Activated naive CD4-positive, alpha-beta T cell treated with anti-CD3 and anti-CD28 coated beads, Interleukin-2, amount 10 ng/mL, durations not matched to agents 7 days and 5 days (primary cell): ENCODE data around the gene GRB10.

Experiments used
- CTCF ChIA-PET: fragments of 350-600 bp; sonication (Branson Sonifier 250); formaldehyde crosslinking; loops from one replicate; lab custom pipeline; 2021; ENCODE audit warnings: antibody characterized with exemption; lab: Charles Lee
- DNase-seq: peaks from one replicate; pipeline ENCODE4 v3.0.0-alpha.2; 2020
- H3K27ac Mint-ChIP-seq: one replicate; pipeline ENCODE4 v1.8.0; 2021; ENCODE audit warnings: mild to moderate bottlenecking, moderate library complexity, mixed read lengths
- H3K27me3 Mint-ChIP-seq: one replicate; pipeline ENCODE4 v1.8.0; 2021; ENCODE audit warnings: mild to moderate bottlenecking, mixed read lengths
- H3K36me3 Mint-ChIP-seq: one replicate; pipeline ENCODE4 v1.8.0; 2021; ENCODE audit warnings: mixed read lengths
- H3K4me1 Mint-ChIP-seq: one replicate; pipeline ENCODE4 v1.8.0; 2021; ENCODE audit warnings: mixed read lengths
- H3K4me3 Mint-ChIP-seq: one replicate; pipeline ENCODE4 v1.8.0; 2021; ENCODE audit warnings: mild to moderate bottlenecking, moderate library complexity, mixed read lengths
- H3K9me3 Mint-ChIP-seq: one replicate; pipeline ENCODE4 v1.8.0; 2021; ENCODE audit warnings: mixed read lengths

The GRB10 gene

GRCh38 chr7:50564640-50565558 is 217.8 kb downstream of the GRB10 start, which contains the start of gene DDC:
TSS of gene DDC (minus strand) at chr7:50565405. CDS start at chr7:50544085, 21,320 bp downstream.
- CTCF ChIA-PET = no interaction called here
- H3K9me3 Mint-ChIP-seq = no peaks in the 10 kb centered on the region
- H3K4me3 Mint-ChIP-seq = no peak within 1 kb of the TSS
- peaks cover 32% of the 10 kb centered on the region for H3K27me3 Mint-ChIP-seq
- H3K36me3 Mint-ChIP-seq = no peaks in the 10 kb centered on the region
- H3K4me1 Mint-ChIP-seq = no peaks in the 10 kb centered on the region
- H3K27ac Mint-ChIP-seq = no peak within 1 kb of the TSS
- DNase-seq = no peak

- H3K36me3 Mint-ChIP-seq = no peaks in the 10 kb centered on the region
- no peak for DNase-seq
- no peak overlapping the region for H3K27ac Mint-ChIP-seq
- H3K27me3 Mint-ChIP-seq = peaks cover 39% of the 10 kb centered on the region
- CTCF ChIA-PET = no interaction called here
- H3K4me3 Mint-ChIP-seq = no peak overlapping the region
- no peaks in the 10 kb centered on the region for H3K4me1 Mint-ChIP-seq
- H3K9me3 Mint-ChIP-seq = no peaks in the 10 kb centered on the region
Measured at GRCh38 chr7:50564171-50564570, 218.5 kb downstream of the GRB10 start.

- peaks cover 48% of the 10 kb centered on the region for H3K27me3 Mint-ChIP-seq
- CTCF ChIA-PET = no interaction called here
- H3K9me3 Mint-ChIP-seq = no peaks in the 10 kb centered on the region
- no peak overlapping the region for H3K4me3 Mint-ChIP-seq
- no peaks in the 10 kb centered on the region for H3K36me3 Mint-ChIP-seq
- no peak for DNase-seq
- no peak overlapping the region for H3K27ac Mint-ChIP-seq
- H3K4me1 Mint-ChIP-seq = no peaks in the 10 kb centered on the region
Measured at GRCh38 chr7:50562136-50562535, 220.6 kb downstream of the GRB10 start.

GRCh38 chr7:50560865-50561351 is 221.8 kb downstream of the GRB10 start:
- H3K9me3 Mint-ChIP-seq = no peaks in the 10 kb centered on the region
- H3K36me3 Mint-ChIP-seq = no peaks in the 10 kb centered on the region
- H3K27ac Mint-ChIP-seq = no peak overlapping the region
- CTCF ChIA-PET = no interaction called here
- H3K4me1 Mint-ChIP-seq = no peaks in the 10 kb centered on the region
- no peak overlapping the region for H3K4me3 Mint-ChIP-seq
- no peak for DNase-seq
- H3K27me3 Mint-ChIP-seq = peaks cover 49% of the 10 kb centered on the region

DNA sequence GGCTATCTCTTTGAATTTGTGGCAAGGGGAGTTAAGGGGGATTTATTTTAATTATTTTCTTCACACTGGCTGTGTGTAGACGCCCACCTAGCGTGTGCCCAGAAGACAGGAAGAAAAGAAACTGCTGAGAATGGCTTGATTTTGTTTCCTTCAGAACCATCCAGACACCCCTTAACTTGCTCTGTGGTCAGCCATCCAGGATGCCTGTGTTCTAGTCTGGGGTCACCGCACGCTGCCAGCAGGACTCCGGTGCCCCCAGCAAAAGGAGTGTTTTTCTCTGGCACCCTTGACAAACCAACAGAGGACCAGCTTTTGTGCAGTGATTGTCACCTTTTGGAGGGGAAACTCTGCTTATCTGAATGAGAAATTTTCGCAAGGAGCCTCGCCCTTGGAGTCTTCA is 222.8 kb downstream of the GRB10 start:
- CTCF ChIA-PET = no interaction called here
- H3K27me3 Mint-ChIP-seq = peaks cover 42% of the 10 kb centered on the region
- no peaks in the 10 kb centered on the region for H3K36me3 Mint-ChIP-seq

GRCh38 chr7:50558294-50559053 is 224.2 kb downstream of the GRB10 start:
- Mint-ChIP-seq H3K27me3 (peaks cover 44% of the 10 kb centered on the region), H3K4me1 (no peaks in the 10 kb centered on the region), H3K9me3 (no peaks in the 10 kb centered on the region), H3K36me3 (no peaks in the 10 kb centered on the region), H3K4me3 (no peak overlapping the region), H3K27ac (no peak overlapping the region)
- DNase-seq = no peak
- CTCF ChIA-PET = interaction anchor here (0.9 kb wide), 1 partner anchor 74 kb away, joined by 3 read pairs; no protein-coding TSS in a partner anchor

More for the DNA sequence above, 222.8 kb downstream of the GRB10 start:
- H3K4me3 Mint-ChIP-seq = no peak overlapping the region
- no peaks in the 10 kb centered on the region for H3K4me1 Mint-ChIP-seq
- no peak overlapping the region for H3K27ac Mint-ChIP-seq
- H3K9me3 Mint-ChIP-seq = no peaks in the 10 kb centered on the region
- no peak for DNase-seq

DNA sequence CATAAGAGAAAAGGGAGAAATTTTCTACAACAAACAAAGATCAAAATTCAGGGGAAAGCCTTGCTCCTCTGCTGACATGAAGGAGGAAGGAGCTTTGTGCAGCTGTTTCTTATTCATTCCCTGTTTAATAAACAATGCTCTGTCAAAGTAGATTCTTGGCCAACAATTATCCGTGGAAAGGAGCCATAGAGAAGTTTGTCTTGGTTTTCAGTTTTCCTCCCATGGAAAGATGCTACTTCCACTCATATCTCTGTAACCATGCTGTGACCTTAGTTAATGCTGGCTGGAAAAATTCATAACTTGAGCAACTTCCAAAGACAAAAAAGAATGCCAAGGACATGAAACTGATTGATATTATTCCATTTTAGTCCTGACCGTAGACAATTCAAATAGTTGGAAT is 225.6 kb downstream of the GRB10 start:
- no peaks in the 10 kb centered on the region for H3K4me1 Mint-ChIP-seq
- DNase-seq = no peak
- CTCF ChIA-PET = no interaction called here
- no peak overlapping the region for H3K4me3 Mint-ChIP-seq
- peaks cover 48% of the 10 kb centered on the region for H3K27me3 Mint-ChIP-seq
- no peaks in the 10 kb centered on the region for H3K9me3 Mint-ChIP-seq
- no peaks in the 10 kb centered on the region for H3K36me3 Mint-ChIP-seq
- no peak overlapping the region for H3K27ac Mint-ChIP-seq

GRCh38 chr7:50556247-50556991 is 226.3 kb downstream of the GRB10 start:
- Mint-ChIP-seq H3K9me3 (no peaks in the 10 kb centered on the region), H3K27me3 (peaks cover 48% of the 10 kb centered on the region)

GRCh38 chr7:50555594-50556140 is 227.0 kb downstream of the GRB10 start:
- CTCF ChIA-PET = no interaction called here
- no peak for DNase-seq
- no peaks in the 10 kb centered on the region for H3K36me3 Mint-ChIP-seq
- peaks cover 42% of the 10 kb centered on the region for H3K27me3 Mint-ChIP-seq
- no peaks in the 10 kb centered on the region for H3K4me1 Mint-ChIP-seq
- no peak overlapping the region for H3K27ac Mint-ChIP-seq
- no peaks in the 10 kb centered on the region for H3K9me3 Mint-ChIP-seq
- H3K4me3 Mint-ChIP-seq = no peak overlapping the region

More at GRCh38 chr7:50556247-50556991, 226.3 kb downstream of the GRB10 start:
- no peak overlapping the region for H3K27ac Mint-ChIP-seq
- DNase-seq = no peak
- no peaks in the 10 kb centered on the region for H3K36me3 Mint-ChIP-seq
- H3K4me1 Mint-ChIP-seq = no peaks in the 10 kb centered on the region
- CTCF ChIA-PET = no interaction called here
- H3K4me3 Mint-ChIP-seq = no peak overlapping the region

DNA sequence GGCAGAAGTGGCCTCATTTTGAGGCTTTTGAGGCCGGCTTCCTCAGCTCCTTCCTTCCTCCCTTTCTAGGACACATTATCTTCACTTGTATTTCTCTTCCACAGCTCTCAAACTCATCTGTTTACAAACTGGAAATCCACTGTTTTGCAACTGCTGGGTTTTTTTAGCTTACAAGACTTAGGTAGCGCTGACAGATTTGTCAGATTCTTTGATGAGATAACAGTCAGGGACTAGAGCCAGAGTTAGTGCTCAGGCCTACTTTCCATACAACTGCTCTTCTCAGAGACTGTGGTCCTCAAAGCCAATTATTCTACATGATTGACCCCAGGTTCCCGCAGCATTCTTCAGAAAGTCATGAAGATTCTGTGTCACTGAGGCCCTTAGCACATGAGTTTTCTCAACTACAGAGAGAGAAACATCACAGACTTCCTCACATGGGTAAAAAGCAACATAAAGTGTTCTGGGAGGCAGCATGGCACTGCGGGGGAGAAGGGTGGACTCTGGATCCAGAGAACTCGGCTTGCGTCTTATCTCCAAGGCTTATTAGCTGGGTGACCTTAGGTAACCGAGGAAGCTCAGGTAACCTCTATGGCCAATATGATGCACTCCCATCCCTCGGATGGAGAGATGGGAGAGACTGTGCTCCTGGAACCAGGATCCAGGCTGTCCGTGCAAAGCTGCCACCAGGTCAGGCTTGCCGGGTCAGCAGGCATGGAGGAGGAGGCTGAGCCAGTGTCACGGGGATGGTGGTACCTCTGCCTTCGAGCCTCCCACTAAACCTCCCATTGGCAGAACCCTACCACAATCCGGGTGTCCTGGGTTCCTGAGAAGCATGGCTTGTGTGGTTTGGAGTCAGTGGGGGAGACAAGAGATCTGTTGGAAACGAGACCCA is 228.0 kb downstream of the GRB10 start:
- CTCF ChIA-PET = no interaction called here
- no peaks in the 10 kb centered on the region for H3K36me3 Mint-ChIP-seq
- no peak overlapping the region for H3K27ac Mint-ChIP-seq
- peaks cover 33% of the 10 kb centered on the region for H3K27me3 Mint-ChIP-seq
- H3K4me1 Mint-ChIP-seq = no peaks in the 10 kb centered on the region
- H3K4me3 Mint-ChIP-seq = no peak overlapping the region
- no peaks in the 10 kb centered on the region for H3K9me3 Mint-ChIP-seq
- DNase-seq = no peak

GRCh38 chr7:50553973-50554372 is 228.7 kb downstream of the GRB10 start:
- Mint-ChIP-seq H3K4me1 (no peaks in the 10 kb centered on the region), H3K4me3 (no peak overlapping the region), H3K36me3 (no peaks in the 10 kb centered on the region), H3K27me3 (peaks cover 26% of the 10 kb centered on the region), H3K9me3 (no peaks in the 10 kb centered on the region), H3K27ac (no peak overlapping the region)
- CTCF ChIA-PET = no interaction called here
- DNase-seq = no peak

DNA sequence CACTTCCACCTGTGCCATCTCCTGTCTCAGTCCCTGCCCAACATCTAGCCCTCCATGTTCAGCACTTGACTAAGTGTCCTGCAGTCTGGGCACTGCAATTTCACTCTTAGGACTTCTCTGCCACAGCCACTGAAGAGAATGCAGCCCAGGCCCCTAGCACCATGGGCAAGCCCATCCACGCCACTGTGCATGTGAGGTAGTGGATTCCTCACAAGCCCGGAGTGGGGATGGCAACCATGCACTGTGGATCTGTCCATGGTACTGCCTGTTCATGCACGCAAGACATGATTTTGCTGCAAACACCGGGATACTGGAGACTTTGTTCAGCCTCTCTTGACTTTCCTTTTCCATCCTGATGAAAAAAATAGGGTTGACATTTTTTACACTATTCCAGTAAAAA is 229.8 kb downstream of the GRB10 start:
- no peaks in the 10 kb centered on the region for H3K9me3 Mint-ChIP-seq
- no peaks in the 10 kb centered on the region for H3K36me3 Mint-ChIP-seq
- no peak overlapping the region for H3K27ac Mint-ChIP-seq
- DNase-seq = peak; percentile 36
- CTCF ChIA-PET = no interaction called here
- H3K27me3 Mint-ChIP-seq = peaks cover 16% of the 10 kb centered on the region
- H3K4me1 Mint-ChIP-seq = no peaks in the 10 kb centered on the region
- no peak overlapping the region for H3K4me3 Mint-ChIP-seq

- Mint-ChIP-seq H3K4me1 (no peaks in the 10 kb centered on the region), H3K9me3 (no peaks in the 10 kb centered on the region), H3K4me3 (no peak overlapping the region), H3K27me3 (peaks cover 15% of the 10 kb centered on the region), H3K36me3 (no peaks in the 10 kb centered on the region), H3K27ac (no peak overlapping the region)
- CTCF ChIA-PET = no interaction called here
- no peak for DNase-seq
Measured at GRCh38 chr7:50552139-50552538, 230.6 kb downstream of the GRB10 start.
